Stimulated activated CD4-positive, alpha-beta T cell treated with anti-CD3 and anti-CD28 coated beads, Interleukin-12 subunit alpha, Interleukin-12 subunit beta, amount 100 ng/mL, for 24 hours (primary cell): ENCODE data around the gene DOCK10.

Source experiments
- DNase-seq, 2 experiments: peaks; one replicate each; pipeline ENCODE4 v3.0.0-alpha.2; 2020; ENCODE audit warnings: low read depth in 2 of 2

DOCK10 gene

GRCh38 chr2:224882291-224883171 lies 159.7 kb downstream of the DOCK10 start:
- no peak for DNase-seq

- DNase-seq: no peak
Measured at GRCh38 chr2:224881846-224882245, 160.4 kb downstream of the DOCK10 start.

- DNase-seq: no peak
Measured at GRCh38 chr2:224876522-224876921, 165.7 kb downstream of the DOCK10 start.

GRCh38 chr2:224875841-224876240 lies 166.4 kb downstream of the DOCK10 start:
- no peak for DNase-seq

- no peak for DNase-seq
Measured at GRCh38 chr2:224875153-224875552, 167.1 kb downstream of the DOCK10 start.

- no peak for DNase-seq
Measured at GRCh38 chr2:224871813-224872212, 170.5 kb downstream of the DOCK10 start.

- DNase-seq: no peak
Measured at GRCh38 chr2:224870341-224870740, 171.9 kb downstream of the DOCK10 start.

GRCh38 chr2:224869601-224870233 lies 172.6 kb downstream of the DOCK10 start:
- no peak for DNase-seq

GRCh38 chr2:224865016-224865415 lies 177.3 kb downstream of the DOCK10 start:
- no peak for DNase-seq

- no peak for DNase-seq
Measured at GRCh38 chr2:224861266-224861665, 181.0 kb downstream of the DOCK10 start.

GRCh38 chr2:224860786-224861185 lies 181.5 kb downstream of the DOCK10 start:
- DNase-seq: no peak

GRCh38 chr2:224851811-224852210 lies 190.5 kb downstream of the DOCK10 start:
- no peak for DNase-seq

GRCh38 chr2:224850081-224850480 lies 192.2 kb downstream of the DOCK10 start:
- DNase-seq: no peak

GRCh38 chr2:224849264-224849663 lies 193.0 kb downstream of the DOCK10 start:
- no peak for DNase-seq

GRCh38 chr2:224847961-224848850 lies 194.1 kb downstream of the DOCK10 start:
- no peak for DNase-seq

- no peak for DNase-seq
Measured at GRCh38 chr2:224847381-224847780, 194.9 kb downstream of the DOCK10 start.

GRCh38 chr2:224846686-224847085 lies 195.6 kb downstream of the DOCK10 start:
- no peak for DNase-seq

GRCh38 chr2:224846161-224846560 lies 196.1 kb downstream of the DOCK10 start:
- DNase-seq: no peak

- no peak for DNase-seq
Measured at GRCh38 chr2:224843141-224843540, 199.1 kb downstream of the DOCK10 start.

GRCh38 chr2:224841910-224842309 lies 200.4 kb downstream of the DOCK10 start:
- DNase-seq: no peak

- DNase-seq: no peak
Measured at GRCh38 chr2:224838335-224838734, 203.9 kb downstream of the DOCK10 start.

GRCh38 chr2:224837558-224837957 lies 204.7 kb downstream of the DOCK10 start:
- no peak for DNase-seq
